Amniotic stem cell (primary cell): ENCODE data around the gene GLRX.
"Not testable (repeated sequence)": the region's sequence is repeated elsewhere in the genome, so short reads cannot be mapped to it uniquely, and the experiment has no call there.

Experiments
- DNase-seq: peaks from one replicate; lab custom pipeline; 2025; lab: John Stamatoyannopoulos, UW

Gene GLRX, protein sequence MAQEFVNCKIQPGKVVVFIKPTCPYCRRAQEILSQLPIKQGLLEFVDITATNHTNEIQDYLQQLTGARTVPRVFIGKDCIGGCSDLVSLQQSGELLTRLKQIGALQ

GRCh38 chr5:95822542-95823181, at the start of gene GLRX:
Gene GLRX, minus strand, starts transcription at chr5:95822726. Its CDS starts 64 bp downstream, at chr5:95822662.
- peak; percentile 82 for DNase-seq

- no peak for DNase-seq
Observed at GRCh38 chr5:95871146-95871806, 48.8 kb upstream of the GLRX start.

DNA sequence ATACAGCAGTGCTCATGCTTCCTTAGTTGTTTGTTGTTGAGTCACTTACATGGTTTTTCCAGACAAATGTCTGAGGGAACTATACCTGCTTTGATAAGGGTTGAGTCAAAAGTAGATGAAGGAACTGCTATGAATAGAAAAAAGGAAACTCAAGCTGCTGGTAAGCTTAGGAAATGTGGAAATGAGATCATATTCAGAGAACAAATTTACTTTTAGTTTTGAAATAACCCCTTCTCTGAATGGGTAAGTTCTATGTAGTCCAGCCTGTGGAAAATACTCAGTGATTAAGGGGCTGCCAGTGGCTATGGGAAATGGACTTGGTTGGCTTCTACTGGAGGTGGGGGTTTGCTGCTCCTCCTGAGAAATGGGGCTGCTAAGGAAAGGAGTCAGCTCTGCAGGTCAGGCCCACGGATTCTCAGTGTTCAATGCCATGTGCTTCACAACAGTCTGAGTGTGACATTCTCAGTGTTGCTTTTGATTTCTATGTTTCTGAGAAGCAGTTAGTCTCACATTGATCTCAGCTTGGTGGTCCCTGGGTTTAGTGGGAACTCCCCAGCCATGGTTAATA, 47.7 kb upstream of the GLRX start:
- no peak for DNase-seq

DNA sequence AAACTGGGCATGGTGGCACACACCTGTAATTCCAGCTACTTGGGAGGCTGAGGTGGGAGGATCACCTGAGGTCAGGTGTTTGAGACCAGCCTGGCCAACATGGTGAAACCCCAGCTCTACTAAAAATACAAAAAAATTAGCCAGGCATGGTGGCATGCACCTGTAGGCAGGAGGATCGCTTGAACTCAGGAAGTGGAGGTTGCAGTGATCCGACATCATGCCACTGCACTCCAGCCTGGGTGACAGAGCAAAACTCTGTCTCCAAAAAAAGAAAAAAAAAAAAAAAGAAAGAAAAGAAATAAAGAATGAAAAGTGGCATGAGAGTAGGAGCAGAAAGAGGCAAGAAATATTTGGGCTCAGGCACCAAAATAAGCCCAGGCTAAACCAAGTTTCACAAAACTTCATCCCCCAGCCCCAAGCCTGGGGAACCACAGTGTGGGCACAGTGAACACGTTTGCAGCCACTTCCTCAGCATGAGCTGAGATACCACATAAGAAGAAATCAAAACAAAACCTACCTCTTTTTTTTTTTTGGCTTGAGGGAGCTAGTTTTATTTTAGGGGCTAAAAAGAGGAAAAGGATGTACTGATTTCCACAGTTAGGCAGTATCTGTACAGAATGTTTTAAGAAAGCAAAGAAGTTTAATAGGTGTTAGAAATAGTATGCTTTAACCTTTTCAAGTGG, 46.8 kb upstream of the GLRX start:
- DNase-seq = not testable (repeated sequence)

GRCh38 chr5:95868136-95868535, 45.6 kb upstream of the GLRX start:
- DNase-seq = no peak

DNA sequence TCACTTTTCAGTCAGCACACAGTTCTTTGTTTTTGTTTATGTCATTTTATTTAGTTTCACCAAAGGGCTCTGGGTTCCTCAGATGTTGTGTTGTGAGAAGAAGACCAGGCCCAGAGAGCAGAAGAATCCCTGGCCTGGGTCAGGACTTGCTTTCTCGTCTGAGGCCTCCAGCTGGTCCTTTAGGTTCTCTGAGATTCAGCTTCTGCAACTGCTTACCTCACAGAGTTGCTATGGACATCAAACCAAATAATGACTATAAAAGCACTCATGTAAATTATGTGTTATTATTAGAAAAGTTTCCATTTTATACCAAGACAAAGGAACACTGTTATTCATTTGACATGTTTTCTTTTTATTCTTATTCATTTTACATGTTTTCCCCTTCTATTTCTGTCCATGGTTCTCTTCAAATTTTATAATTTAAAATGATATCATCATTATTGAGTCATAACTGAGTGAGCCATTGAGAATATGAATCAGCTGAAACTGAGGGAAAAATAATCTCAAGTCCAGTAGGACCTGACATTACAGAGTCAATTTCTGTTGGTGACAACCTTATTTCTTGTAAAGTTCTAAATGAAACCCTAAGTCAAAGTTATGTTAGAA, 44.0 kb upstream of the GLRX start:
- no peak for DNase-seq

- DNase-seq = no peak
Observed at GRCh38 chr5:95864944-95865504, 42.5 kb upstream of the GLRX start.

DNA sequence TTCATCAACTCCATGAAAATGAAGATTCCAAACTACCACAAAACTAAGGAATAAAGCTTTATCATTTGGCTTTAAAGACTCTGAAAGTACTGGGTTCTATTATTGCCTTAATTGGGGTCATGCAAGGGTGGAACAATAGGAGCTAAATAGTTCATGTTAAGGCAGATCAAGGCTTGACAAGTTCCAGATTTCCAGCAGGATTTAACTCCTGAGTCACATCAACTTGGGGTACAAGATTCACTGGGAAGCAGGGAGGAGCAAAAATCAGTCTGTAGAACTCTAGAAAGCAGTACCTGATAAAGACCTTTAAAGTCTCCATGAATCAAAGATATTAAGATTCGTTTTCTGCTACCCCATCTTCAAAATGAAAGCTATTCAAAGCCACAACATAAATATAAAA, 41.9 kb upstream of the GLRX start:
- no peak for DNase-seq

DNA sequence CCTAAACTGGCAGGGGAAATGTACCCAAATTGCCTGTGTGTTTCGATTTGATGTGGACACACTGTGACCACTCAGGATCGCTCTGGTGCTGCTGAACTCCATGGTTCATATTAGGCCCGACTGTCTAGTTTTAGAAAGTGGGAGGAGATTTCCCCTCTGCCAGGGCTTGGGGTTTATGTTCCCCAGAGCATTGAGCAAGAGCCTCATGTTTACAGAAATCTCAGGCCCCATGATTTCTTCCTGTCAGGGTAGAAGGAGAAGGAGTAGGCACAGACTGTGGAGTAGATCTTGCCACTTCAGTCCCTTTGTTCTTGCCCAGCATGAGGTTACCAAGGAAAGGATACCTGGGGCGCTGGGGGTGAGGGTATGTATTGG, 40.8 kb upstream of the GLRX start:
- no peak for DNase-seq

DNA sequence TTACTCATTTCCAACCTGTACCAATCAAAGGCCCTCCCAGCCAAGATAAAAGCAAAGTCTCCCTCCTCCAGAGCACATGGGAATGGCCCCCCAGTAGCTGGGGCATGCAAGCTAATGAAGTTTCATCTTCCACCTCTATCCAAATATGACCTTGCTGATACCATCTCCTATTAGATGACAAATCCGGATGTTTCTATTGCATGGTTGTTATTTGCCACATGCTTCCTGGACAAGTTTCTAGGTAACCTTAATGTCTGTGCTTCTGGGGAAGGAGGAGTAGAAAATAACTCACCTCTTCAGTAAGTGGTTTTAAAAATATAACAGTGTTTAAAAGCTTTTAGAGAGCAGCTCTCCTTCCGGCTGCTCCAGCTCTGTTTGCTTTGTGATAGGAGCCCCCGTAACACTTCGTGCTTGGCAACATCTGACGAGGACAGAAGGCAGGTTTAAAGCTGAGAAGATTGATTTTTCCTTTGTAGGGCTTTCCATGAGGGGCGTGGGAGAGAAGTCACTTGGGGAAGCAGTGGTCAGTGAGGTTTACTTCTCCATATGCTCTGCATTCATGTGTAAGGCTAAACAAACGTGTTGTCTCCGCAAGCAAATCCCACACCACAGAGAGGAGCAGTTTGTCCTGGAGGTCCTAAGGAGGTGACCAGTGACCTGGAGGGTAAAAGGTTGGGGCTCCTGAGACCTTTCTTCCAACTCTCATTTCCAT, 40.3 kb upstream of the GLRX start:
- no peak for DNase-seq

- no peak for DNase-seq
Observed at GRCh38 chr5:95861864-95862561, 39.5 kb upstream of the GLRX start.

DNA sequence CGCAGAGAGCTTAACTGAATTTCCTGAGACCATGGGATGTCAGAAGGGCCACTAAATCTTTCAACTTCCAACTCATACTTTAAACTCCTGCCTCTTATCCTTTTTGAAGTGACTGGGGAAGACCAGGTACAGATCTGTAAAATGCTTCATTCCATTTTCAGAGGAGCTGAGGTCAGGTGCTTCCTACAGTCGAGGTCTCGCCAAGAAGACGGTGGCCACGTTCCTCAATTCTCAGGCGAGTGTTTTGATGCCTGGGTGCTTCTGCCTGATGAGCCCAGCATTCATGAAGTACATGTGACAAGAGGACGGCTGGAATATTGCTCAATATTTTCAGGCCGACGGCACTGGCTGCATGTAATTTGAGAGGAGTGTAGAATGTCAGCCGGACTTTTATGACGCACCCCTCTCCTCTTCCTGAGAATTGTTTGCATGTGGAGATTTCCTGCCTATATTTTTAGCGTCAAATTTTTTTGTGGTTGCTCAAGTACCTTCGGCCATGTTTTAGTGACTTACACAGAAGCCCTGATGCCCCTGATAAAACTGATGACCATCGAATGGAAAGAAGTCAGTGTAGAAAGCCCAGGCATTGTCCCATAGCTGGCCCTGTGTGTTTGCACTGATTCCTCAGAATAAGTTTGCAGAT, 38.8 kb upstream of the GLRX start:
- DNase-seq = peak; percentile 95

DNA sequence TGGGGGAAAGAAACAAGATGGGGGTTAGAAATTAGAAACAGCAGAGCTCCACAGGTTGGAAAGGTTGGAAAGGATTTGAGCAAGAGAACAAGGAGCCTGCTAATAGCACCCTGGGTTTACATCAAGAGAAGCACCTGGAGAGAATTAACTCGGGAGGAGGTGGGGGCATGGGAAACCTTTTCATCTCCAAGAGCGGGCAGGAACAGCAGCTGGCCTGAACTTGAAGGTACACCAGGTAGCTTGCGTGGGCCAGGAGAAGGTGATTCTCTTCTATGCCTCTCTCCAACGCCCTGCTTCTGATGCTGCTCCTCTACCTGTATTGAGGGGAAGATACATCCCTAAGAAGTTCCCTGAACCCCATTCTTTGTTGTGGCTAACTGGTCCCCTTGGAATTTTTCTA, 37.1 kb upstream of the GLRX start:
- no peak for DNase-seq

DNA sequence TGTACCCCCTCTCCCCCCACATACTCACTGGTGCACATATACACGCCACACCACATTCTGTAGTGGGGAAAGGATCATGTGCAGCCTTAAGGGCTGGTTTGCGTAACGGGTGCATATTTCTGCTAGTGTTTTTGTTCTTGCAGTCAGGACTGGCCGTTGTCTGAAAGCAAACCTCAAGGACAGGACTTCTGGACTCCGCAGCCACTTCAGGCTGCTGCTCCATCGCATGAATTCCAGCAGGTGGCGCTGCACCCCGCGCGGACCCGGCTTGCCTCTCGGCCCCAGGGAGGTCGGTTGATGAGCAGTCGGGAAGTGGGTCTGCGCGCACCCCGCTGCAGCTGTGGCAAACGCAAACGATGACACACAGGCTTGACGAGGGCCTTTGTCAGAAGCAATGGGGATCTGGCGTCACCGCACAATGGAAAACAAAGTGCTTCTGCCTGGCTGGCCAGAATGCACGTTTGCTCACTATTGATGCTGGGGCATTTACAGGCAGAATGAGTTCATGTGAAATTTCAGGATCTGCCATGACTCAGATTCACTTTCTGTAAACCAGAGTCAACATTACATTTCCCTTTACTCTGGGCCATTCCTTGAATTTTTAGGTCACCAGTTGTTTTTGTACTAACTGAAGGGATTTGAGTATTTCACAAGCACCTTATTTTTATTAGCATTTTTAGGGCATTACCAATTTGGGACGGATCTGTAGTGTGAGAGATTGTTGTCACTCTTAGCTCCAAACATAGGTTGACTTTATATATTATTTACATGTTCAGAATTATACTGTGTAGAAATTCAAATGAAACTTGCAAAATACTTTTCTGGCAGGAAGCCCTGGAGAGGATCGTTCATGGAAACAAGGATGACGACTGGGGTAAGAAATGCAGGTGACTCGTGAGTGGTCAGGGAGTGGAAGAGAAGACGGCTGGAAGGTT, 36.4 kb upstream of the GLRX start:
- DNase-seq = peak; percentile 92

DNA sequence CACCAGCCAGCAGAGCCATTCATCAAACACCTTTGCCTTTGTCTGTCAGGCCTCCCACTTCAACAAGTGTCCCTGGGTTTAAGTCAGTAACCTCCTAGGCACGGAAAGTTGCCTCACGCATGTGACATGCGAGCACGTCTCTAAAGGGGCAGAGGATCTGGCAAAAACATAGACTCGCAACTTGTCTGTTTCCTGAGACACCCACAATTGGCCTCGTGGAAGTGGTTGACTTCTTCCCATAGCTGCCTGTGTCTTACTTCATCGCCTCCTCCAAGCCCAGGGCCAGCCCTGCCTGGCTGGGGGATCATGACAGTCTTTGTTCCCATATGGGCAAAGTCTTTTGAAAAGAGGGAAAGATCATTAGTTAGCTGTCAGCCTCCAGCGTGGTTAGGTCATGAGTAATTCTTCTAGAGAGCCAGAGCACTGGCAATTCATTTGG, 35.5 kb upstream of the GLRX start:
- no peak for DNase-seq

DNA sequence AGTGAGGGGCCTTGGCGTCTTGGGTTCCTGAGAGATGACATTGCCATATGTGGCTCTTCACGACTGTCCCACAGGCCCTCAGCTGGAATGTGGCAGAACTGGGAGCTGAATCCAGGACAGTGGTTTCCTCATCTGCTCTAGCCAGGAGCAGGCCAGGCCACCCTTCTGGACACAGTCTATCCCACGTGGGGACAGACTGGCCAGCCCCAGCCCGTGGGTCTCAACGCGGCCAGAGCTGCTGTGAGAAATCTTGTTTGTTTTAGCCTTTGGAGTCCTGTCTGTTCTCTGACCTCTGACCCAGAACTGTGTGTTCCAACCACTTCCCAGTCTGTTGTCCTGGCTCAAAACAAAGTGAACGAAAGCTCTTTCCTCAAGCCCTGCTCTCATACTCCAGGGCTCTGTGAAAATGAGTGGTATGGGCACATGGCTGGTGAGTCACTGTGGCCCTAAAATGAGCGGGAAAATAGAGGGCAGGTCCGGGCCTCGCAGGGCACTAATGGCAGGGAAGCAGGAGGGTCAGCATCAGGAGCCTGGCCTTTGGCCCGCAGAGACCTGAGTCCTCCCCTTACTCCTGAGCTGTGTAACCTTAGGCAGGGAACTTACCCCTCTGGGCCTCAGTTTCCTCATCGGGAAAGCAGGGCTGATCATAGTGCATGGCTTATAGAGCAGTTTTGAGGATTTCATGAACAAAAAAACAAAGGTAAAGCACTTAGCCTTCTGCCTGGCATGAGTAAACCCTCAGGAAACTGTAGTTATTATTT, 34.8 kb upstream of the GLRX start:
- no peak for DNase-seq

GRCh38 chr5:95856501-95856981, 34.0 kb upstream of the GLRX start:
- DNase-seq = no peak

- no peak for DNase-seq
Observed at GRCh38 chr5:95853490-95853889, 31.0 kb upstream of the GLRX start.
